ENCODE data around the gene PEX14.

The PEX14 gene

GRCh38 chr1:10515976-10516750 is 41.4 kb downstream of the PEX14 start:
- Histone ChIP-seq H3K9ac (ENCODE audit: low read depth in 1 of 2, low read length in 2 of 2) (no peak overlapping the region), H3K36me3 (ENCODE audit: control insufficient read depth in 2 of 2, insufficient read depth in 2 of 2, low read length in 2 of 2) (peaks cover 0 to 3% of the 10 kb centered on the region in 2 donors), H3K27me3 (ENCODE audit: control insufficient read depth in 2 of 2, insufficient read depth in 2 of 2, low read length in 2 of 2) (no peaks in the 10 kb centered on the region), H3K27ac (ENCODE audit: low read depth in 2 of 2, low read length in 2 of 2) (no peak overlapping the region), H3K4me1 (ENCODE audit: control insufficient read depth in 2 of 2, insufficient read depth in 2 of 2, low read length in 2 of 2) (peaks cover 5% of the 10 kb centered on the region in 2 donors), H3K4me3 (ENCODE audit: low read length in 2 of 2) (no peak overlapping the region), H3K9me3 (ENCODE audit: control insufficient read depth in 2 of 2, low read length in 2 of 2) (no peaks in the 10 kb centered on the region)

- no peak overlapping the region for H3K27ac ChIP-seq (ENCODE audit: low read depth in 2 of 2, low read length in 2 of 2)
- H3K9me3 ChIP-seq (ENCODE audit: control insufficient read depth in 2 of 2, low read length in 2 of 2) = no peaks in the 10 kb centered on the region
- H3K4me3 ChIP-seq (ENCODE audit: low read length in 2 of 2) = no peak overlapping the region
- H3K9ac ChIP-seq (ENCODE audit: low read depth in 1 of 2, low read length in 2 of 2) = no peak overlapping the region
- H3K36me3 ChIP-seq (ENCODE audit: control insufficient read depth in 2 of 2, insufficient read depth in 2 of 2, low read length in 2 of 2) = peaks cover 0 to 3% of the 10 kb centered on the region in 2 donors
- H3K27me3 ChIP-seq (ENCODE audit: control insufficient read depth in 2 of 2, insufficient read depth in 2 of 2, low read length in 2 of 2) = no peaks in the 10 kb centered on the region
- H3K4me1 ChIP-seq (ENCODE audit: control insufficient read depth in 2 of 2, insufficient read depth in 2 of 2, low read length in 2 of 2) = peaks cover 0 to 4% of the 10 kb centered on the region in 2 donors
Measured at GRCh38 chr1:10516925-10517676, 42.4 kb downstream of the PEX14 start.

- no peaks in the 10 kb centered on the region for H3K27me3 ChIP-seq (ENCODE audit: control insufficient read depth in 2 of 2, insufficient read depth in 2 of 2, low read length in 2 of 2)
- H3K36me3 ChIP-seq (ENCODE audit: control insufficient read depth in 2 of 2, insufficient read depth in 2 of 2, low read length in 2 of 2) = peaks cover 0 to 3% of the 10 kb centered on the region in 2 donors
- H3K4me1 ChIP-seq (ENCODE audit: control insufficient read depth in 2 of 2, insufficient read depth in 2 of 2, low read length in 2 of 2) = peaks cover 0 to 4% of the 10 kb centered on the region in 2 donors
- H3K9ac ChIP-seq (ENCODE audit: low read depth in 1 of 2, low read length in 2 of 2) = no peak overlapping the region
- H3K27ac ChIP-seq (ENCODE audit: low read depth in 2 of 2, low read length in 2 of 2) = no peak overlapping the region
- no peaks in the 10 kb centered on the region for H3K9me3 ChIP-seq (ENCODE audit: control insufficient read depth in 2 of 2, low read length in 2 of 2)
- no peak overlapping the region for H3K4me3 ChIP-seq (ENCODE audit: low read length in 2 of 2)
Measured at GRCh38 chr1:10517677-10517982, 42.9 kb downstream of the PEX14 start.

- Histone ChIP-seq H3K4me3 (ENCODE audit: low read length in 2 of 2) (no peak overlapping the region), H3K9me3 (ENCODE audit: control insufficient read depth in 2 of 2, low read length in 2 of 2) (no peaks in the 10 kb centered on the region), H3K27me3 (ENCODE audit: control insufficient read depth in 2 of 2, insufficient read depth in 2 of 2, low read length in 2 of 2) (no peaks in the 10 kb centered on the region), H3K9ac (ENCODE audit: low read depth in 1 of 2, low read length in 2 of 2) (no peak overlapping the region), H3K4me1 (ENCODE audit: control insufficient read depth in 2 of 2, insufficient read depth in 2 of 2, low read length in 2 of 2) (peaks cover 0 to 4% of the 10 kb centered on the region in 2 donors), H3K36me3 (ENCODE audit: control insufficient read depth in 2 of 2, insufficient read depth in 2 of 2, low read length in 2 of 2) (peaks cover 0 to 3% of the 10 kb centered on the region in 2 donors), H3K27ac (ENCODE audit: low read depth in 2 of 2, low read length in 2 of 2) (no peak overlapping the region)
Measured at GRCh38 chr1:10519016-10519417, 44.3 kb downstream of the PEX14 start.

- Histone ChIP-seq H3K36me3 (ENCODE audit: control insufficient read depth in 2 of 2, insufficient read depth in 2 of 2, low read length in 2 of 2) (peaks cover 0 to 5% of the 10 kb centered on the region in 2 donors), H3K4me1 (ENCODE audit: control insufficient read depth in 2 of 2, insufficient read depth in 2 of 2, low read length in 2 of 2) (no peaks in the 10 kb centered on the region)
Measured at GRCh38 chr1:10520497-10520896, 45.7 kb downstream of the PEX14 start.

GRCh38 chr1:10520952-10521351 is 46.2 kb downstream of the PEX14 start:
- Histone ChIP-seq H3K4me1 (ENCODE audit: control insufficient read depth in 2 of 2, insufficient read depth in 2 of 2, low read length in 2 of 2) (no peaks in the 10 kb centered on the region), H3K27ac (ENCODE audit: low read depth in 2 of 2, low read length in 2 of 2) (no peak overlapping the region), H3K4me3 (ENCODE audit: low read length in 2 of 2) (no peak overlapping the region), H3K36me3 (ENCODE audit: control insufficient read depth in 2 of 2, insufficient read depth in 2 of 2, low read length in 2 of 2) (peaks cover 0 to 5% of the 10 kb centered on the region in 2 donors), H3K27me3 (ENCODE audit: control insufficient read depth in 2 of 2, insufficient read depth in 2 of 2, low read length in 2 of 2) (no peaks in the 10 kb centered on the region), H3K9ac (ENCODE audit: low read depth in 1 of 2, low read length in 2 of 2) (no peak overlapping the region), H3K9me3 (ENCODE audit: control insufficient read depth in 2 of 2, low read length in 2 of 2) (no peaks in the 10 kb centered on the region)

More at GRCh38 chr1:10520497-10520896, 45.7 kb downstream of the PEX14 start:
- H3K27me3 ChIP-seq (ENCODE audit: control insufficient read depth in 2 of 2, insufficient read depth in 2 of 2, low read length in 2 of 2) = no peaks in the 10 kb centered on the region
- H3K4me3 ChIP-seq (ENCODE audit: low read length in 2 of 2) = no peak overlapping the region
- H3K27ac ChIP-seq (ENCODE audit: low read depth in 2 of 2, low read length in 2 of 2) = no peak overlapping the region
- H3K9ac ChIP-seq (ENCODE audit: low read depth in 1 of 2, low read length in 2 of 2) = no peak overlapping the region
- H3K9me3 ChIP-seq (ENCODE audit: control insufficient read depth in 2 of 2, low read length in 2 of 2) = no peaks in the 10 kb centered on the region

GRCh38 chr1:10521537-10522157 is 46.9 kb downstream of the PEX14 start:
- Histone ChIP-seq H3K4me1 (ENCODE audit: control insufficient read depth in 2 of 2, insufficient read depth in 2 of 2, low read length in 2 of 2) (no peaks in the 10 kb centered on the region), H3K9me3 (ENCODE audit: control insufficient read depth in 2 of 2, low read length in 2 of 2) (no peaks in the 10 kb centered on the region), H3K4me3 (ENCODE audit: low read length in 2 of 2) (no peak overlapping the region), H3K27me3 (ENCODE audit: control insufficient read depth in 2 of 2, insufficient read depth in 2 of 2, low read length in 2 of 2) (no peaks in the 10 kb centered on the region), H3K36me3 (ENCODE audit: control insufficient read depth in 2 of 2, insufficient read depth in 2 of 2, low read length in 2 of 2) (peaks cover 0 to 5% of the 10 kb centered on the region in 2 donors), H3K27ac (ENCODE audit: low read depth in 2 of 2, low read length in 2 of 2) (no peak overlapping the region), H3K9ac (ENCODE audit: low read depth in 1 of 2, low read length in 2 of 2) (no peak overlapping the region)

- Histone ChIP-seq H3K4me3 (ENCODE audit: low read length in 2 of 2) (no peak overlapping the region), H3K36me3 (ENCODE audit: control insufficient read depth in 2 of 2, insufficient read depth in 2 of 2, low read length in 2 of 2) (peaks cover 0 to 5% of the 10 kb centered on the region in 2 donors), H3K27ac (ENCODE audit: low read depth in 2 of 2, low read length in 2 of 2) (no peak overlapping the region), H3K27me3 (ENCODE audit: control insufficient read depth in 2 of 2, insufficient read depth in 2 of 2, low read length in 2 of 2) (no peaks in the 10 kb centered on the region), H3K9me3 (ENCODE audit: control insufficient read depth in 2 of 2, low read length in 2 of 2) (no peaks in the 10 kb centered on the region), H3K9ac (ENCODE audit: low read depth in 1 of 2, low read length in 2 of 2) (no peak overlapping the region), H3K4me1 (ENCODE audit: control insufficient read depth in 2 of 2, insufficient read depth in 2 of 2, low read length in 2 of 2) (no peaks in the 10 kb centered on the region)
Measured at GRCh38 chr1:10522322-10522860, 47.6 kb downstream of the PEX14 start.

- no peaks in the 10 kb centered on the region for H3K4me1 ChIP-seq (ENCODE audit: control insufficient read depth in 2 of 2, insufficient read depth in 2 of 2, low read length in 2 of 2)
- H3K27ac ChIP-seq (ENCODE audit: low read depth in 2 of 2, low read length in 2 of 2) = no peak overlapping the region
- no peak overlapping the region for H3K4me3 ChIP-seq (ENCODE audit: low read length in 2 of 2)
- H3K36me3 ChIP-seq (ENCODE audit: control insufficient read depth in 2 of 2, insufficient read depth in 2 of 2, low read length in 2 of 2) = peaks cover 0 to 5% of the 10 kb centered on the region in 2 donors
- no peaks in the 10 kb centered on the region for H3K27me3 ChIP-seq (ENCODE audit: control insufficient read depth in 2 of 2, insufficient read depth in 2 of 2, low read length in 2 of 2)
- H3K9me3 ChIP-seq (ENCODE audit: control insufficient read depth in 2 of 2, low read length in 2 of 2) = no peaks in the 10 kb centered on the region
- H3K9ac ChIP-seq (ENCODE audit: low read depth in 1 of 2, low read length in 2 of 2) = no peak overlapping the region
Measured at GRCh38 chr1:10525208-10525607, 50.5 kb downstream of the PEX14 start.
